ENCODE measurements around the gene DNAH8.
"Not testable (repeated sequence)": the region's sequence is repeated elsewhere in the genome, so short reads cannot be mapped to it uniquely, and the experiment has no call there.

Gene DNAH8

DNA sequence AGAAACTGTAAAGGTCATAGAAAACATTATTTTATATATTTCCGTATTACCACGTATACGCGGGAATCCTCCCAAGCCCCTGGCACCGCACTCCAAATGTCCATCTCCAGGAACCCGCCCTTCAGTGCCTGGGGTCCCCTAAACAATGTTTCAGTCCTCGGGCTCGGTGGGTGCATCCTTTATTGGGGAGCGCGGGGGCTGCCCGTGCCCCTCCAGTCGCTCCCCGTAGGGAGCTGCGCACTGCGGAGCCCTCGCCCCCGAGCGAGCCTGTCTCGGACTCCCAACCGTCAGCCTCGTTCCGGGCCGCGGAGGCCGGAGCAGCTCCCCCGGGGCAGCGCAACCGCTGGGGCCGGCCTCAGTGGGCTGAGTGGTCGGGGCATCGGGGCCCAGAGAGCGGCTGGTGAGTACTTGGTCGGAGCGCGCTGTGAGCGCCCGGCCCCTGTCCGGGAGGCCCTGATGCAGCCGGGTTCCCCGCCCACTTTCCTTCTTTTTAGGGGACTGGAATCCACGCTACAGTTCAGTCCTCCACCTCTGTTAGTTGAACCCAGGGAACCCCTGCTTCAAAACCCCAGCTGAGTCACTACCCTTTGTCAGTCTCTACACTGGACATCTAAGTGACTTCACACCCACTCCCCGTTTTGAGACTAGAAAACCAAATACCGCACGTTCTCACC is at the start of gene DNAH8:
TSS of gene DNAH8 (plus strand) at position 296 of the 674 bp plus-strand sequence. CDS start 7,499 bp downstream, outside the sequence.
- DNase-seq: no peak

DNA sequence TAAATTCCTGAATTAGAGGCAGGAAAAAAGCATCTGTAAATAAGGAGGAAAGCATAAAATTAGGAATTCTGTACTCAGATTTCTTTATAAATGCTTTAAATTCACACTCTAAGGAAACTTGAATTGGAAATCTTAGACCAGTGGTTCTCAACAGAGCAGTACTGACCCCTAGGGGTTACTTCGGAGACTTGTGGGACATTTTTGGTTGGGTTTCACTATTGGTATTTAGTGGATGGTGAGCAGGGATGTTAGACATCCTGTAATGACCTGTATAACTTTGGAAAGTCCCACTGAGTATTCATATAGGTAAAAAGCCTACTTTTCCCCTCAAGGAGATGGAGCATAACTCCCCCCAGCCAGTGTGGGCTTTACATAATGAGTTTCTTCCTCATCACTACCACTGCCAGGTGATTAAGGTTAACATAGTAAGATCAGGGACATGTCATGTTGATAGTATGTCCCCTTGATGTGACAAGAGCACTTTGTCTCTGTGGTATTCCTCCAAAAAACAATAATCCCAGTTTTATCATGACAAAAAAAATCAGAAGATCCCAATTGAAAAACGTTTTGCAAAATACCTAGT is 43.1 kb upstream of the DNAH8 start:
- peak; percentile 79 for DNase-seq

GRCh38 chr6:38673397-38674165 is 41.5 kb upstream of the DNAH8 start:
- no peak for DNase-seq

- DNase-seq: peak; percentile 43
Observed at GRCh38 chr6:38676236-38676973, 38.7 kb upstream of the DNAH8 start.

DNA sequence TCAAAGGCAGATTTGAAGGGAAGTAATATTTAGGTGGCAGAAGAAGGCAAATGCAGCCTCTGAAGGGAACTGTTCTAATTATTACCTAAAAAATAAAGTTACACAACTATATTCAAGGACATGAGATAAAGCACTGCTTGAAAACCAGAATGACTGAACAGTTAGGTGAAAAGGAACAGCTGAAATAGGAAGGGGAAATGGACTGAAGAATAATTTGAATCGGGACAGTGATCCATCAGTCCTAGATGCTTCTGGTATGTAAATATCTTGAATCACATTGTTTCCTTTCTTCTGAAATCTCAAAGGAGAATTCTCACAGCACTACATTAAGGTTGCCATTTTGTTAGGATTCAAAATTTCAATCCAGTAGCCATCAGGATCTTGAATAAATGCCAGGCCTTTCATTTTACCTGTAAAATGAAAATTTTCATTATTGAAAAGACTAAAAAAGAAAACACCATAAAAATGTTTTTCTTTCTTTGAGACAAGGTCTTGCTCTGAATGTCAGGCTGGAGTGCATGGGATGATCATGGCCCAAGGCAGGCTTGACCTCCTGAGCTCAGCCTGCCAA is 38.1 kb upstream of the DNAH8 start:
- DNase-seq: no peak

- no peak for DNase-seq
Observed at GRCh38 chr6:38678178-38678760, 36.8 kb upstream of the DNAH8 start.

DNA sequence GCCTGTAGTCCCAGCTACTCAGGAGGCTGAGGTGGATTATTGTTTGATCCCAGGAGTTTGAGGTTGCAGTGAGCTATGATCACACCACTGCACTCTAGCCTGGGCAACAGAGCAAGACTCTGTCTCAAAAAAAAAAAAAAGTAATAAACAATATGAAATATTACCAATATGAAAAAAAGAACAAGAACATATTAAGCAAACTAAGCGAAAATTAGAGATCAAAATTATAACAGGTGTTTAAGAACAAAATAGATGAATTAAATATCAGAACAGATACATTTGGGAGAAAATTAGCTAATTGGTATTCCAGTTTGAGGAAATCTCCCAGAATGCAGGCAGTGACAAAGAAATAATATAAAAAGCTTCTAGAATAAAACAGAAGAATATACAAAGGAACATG is 35.4 kb upstream of the DNAH8 start:
- DNase-seq: no peak

GRCh38 chr6:38681850-38682249 is 33.3 kb upstream of the DNAH8 start:
- no peak for DNase-seq

- DNase-seq: no peak
Observed at GRCh38 chr6:38684237-38684636, 30.9 kb upstream of the DNAH8 start.

DNA sequence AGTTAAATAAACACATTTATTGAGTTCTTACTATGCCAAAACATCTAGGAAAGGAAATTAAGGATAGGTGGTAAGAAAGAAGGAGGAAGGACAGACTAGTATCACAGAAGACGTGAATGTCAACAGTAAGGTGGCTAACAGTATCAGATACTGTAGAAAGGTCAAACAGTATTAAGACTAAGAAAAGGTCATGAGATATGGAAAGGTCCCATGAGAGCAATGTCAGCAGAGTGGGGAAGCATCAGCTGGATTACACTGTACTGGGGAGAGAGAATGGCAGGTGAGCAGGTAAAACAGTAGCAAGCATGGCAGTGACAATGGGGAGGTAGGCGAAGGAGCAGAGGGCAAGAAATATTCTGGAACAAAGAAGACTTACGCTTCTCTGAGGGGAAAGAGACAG is 30.2 kb upstream of the DNAH8 start:
- no peak for DNase-seq

GRCh38 chr6:38686270-38687042 is 28.7 kb upstream of the DNAH8 start:
- DNase-seq: no peak

DNA sequence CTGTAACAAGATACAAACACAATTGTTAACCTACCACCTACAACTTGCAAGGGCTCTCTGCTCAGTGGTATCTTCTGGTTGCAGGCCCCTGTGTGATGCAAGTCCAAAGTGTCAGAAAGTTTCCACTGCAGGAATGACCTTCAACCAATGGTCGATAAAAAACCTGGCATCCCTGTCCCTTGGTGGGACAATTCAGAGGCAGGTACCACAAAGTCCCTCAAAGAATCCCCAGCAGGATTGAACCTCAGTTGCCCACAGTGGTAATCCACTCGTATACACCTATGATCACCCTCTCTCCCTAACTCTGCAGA is 28.1 kb upstream of the DNAH8 start:
- no peak for DNase-seq

GRCh38 chr6:38687549-38687948 is 27.6 kb upstream of the DNAH8 start:
- DNase-seq: no peak

DNA sequence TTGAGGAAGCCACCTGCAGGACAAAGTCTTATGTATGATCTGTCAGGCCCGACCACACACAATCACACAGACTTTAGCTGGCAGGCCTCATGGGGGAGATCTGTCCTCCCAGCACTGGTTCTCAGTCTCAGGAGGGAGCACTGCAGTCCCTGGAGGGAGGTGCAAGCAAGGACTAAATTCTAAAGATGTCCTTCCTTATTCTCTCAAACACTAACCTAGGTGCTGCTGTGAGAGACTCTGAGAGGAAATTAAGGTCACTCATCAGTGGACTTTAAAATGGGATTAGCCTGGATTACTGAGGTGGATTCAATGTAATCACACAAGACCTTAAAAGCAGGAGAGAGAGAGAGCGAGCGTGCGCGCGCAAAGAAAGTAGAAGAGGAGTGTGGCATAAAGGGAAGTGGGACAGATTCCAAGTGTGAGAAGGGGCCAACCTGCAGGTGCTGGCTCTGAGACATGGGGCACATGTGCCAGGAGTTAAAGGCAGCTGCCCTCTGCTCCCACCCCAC is 26.5 kb upstream of the DNAH8 start:
- no peak for DNase-seq

- DNase-seq: no peak
Observed at GRCh38 chr6:38695227-38695900, 19.7 kb upstream of the DNAH8 start.

DNA sequence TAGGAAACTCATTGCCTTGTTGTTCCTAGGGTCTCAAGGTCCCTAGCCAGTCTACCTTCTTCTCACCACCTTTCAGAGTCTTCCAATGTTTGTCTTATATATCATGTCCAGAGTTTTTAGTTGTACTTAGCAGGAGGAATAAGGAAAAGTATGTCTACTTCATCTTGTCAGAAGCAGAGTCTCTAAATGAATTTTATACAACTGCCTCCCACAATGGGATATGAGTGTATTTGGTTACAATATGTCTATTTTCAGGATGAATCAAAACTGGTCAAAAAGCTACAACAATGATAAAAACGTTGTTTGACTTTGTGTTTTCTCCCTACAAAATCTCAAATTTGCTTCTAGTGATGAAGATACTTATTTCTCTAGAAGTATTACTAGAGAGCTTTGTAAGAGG is 19.2 kb upstream of the DNAH8 start:
- DNase-seq: no peak

DNA sequence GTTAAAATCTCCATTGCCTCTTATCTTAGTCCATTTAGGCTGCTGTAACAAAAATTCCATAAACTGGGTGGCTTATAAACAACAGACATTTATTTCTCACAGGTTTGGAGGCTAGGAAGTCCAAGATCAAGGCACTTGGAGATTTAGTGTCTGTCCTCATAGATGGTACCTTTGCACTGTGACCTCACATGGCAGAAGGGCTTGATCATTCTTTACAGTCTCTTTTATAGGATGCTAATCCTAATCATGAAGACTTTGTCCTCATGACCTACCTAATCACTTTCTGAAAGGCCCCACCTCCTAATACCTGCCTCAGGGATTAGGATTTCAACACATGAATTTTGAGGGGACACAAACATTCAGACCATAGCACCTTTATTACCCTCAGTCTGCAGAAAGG is 18.8 kb upstream of the DNAH8 start:
- DNase-seq: no peak

GRCh38 chr6:38697846-38698245 is 17.3 kb upstream of the DNAH8 start:
- no peak for DNase-seq

GRCh38 chr6:38699702-38700101 is 15.4 kb upstream of the DNAH8 start:
- DNase-seq: not testable (repeated sequence)

DNA sequence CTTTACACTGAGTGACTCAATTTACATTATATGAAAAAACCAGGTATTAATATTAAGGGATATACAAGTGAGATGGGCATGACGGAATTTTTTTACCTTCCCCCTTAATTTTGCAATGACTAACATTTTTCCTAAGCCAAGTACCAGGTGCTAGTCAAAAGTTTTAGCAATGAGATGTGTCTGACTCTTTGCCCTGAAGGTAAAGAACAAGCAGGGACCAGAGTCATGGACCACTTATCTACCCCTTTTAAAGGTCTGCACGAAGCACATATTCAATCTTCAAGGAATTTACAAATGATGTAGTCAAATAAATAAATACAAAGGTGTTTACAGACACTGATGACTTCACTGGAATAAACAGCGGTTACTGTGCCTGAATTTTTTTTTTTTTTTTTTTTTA is 13.6 kb upstream of the DNAH8 start:
- DNase-seq: no peak
